ENCODE measurements around the gene NLRP5. TPM values are rescaled to one million over a fixed set of nuclear protein-coding genes. Genes with fewer than 3 reads are reported as not detected.

The NLRP5 gene
- total RNA-seq, 1 donor from 2014 or later, result not detected

GRCh38 chr19:56098731-56099568, 112.4 kb downstream of the NLRP5 start:
- DNase-seq (ENCODE audit: low read depth), result no peak
- peaks cover 1% of the 10 kb centered on the region for H3K36me3 ChIP-seq (ENCODE audit: control insufficient read depth, insufficient read depth, low read length)
- no peaks in the 10 kb centered on the region for H3K27me3 ChIP-seq (ENCODE audit: control insufficient read depth, insufficient read depth, low read length)
- no peak overlapping the region for H3K4me3 ChIP-seq (ENCODE audit: low read depth, low read length)
- TF ChIP-seq CTCF (IDR thresholded peaks at IDR 0.05; ENCODE audit: insufficient read depth, low read length, poor library complexity, severe bottlenecking), result no peak

DNA sequence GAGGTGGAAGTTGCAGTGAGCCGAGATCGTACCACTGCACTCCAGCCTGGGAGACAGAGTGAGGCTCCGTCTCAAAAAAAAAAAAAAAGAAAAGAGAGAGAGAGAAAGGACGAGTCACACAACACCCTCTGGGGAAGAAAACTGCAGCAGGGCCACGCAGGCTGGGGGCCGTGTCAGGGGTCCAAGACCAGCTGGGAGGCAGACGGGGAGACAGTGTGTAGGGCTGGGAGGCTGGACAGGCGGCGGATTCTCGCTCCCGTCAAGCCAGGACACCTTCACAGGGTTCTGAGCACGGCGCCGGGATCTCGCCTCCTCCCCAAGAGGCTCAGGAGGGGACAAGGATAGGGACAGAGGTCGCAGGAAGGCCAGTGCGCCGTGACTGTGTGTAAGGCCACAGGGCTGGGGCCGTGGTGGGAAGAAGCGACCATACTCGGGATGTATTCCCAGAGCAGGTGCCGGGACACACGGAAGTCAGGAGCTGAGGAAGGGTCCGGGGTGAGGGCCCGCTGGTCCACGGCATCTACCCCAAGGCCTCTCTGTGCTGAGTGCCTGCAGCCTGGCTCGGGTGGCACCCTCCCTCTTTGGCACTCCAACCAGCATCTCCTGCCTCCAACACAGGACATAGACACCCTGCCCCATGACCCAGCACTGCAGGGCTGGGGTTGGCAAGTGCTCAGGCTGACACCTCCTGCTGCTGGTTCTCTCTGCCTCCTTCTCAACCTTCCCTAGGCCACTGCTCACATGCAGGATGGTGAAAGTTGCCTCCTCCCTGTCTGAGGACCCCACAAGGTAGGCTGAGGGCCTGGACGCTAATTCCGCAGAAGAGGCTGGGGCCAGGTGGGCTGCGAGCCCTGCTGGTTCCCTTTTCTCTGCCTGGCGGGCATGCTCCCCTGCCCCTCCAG, 113.3 kb downstream of the NLRP5 start:
- DNase-seq (ENCODE audit: low read depth), result no peak
- TF ChIP-seq CTCF (IDR thresholded peaks at IDR 0.05; ENCODE audit: insufficient read depth, low read length, poor library complexity, severe bottlenecking), result no peak
- Histone ChIP-seq H3K36me3 (ENCODE audit: control insufficient read depth, insufficient read depth, low read length) (peaks cover 1% of the 10 kb centered on the region), H3K27me3 (ENCODE audit: control insufficient read depth, insufficient read depth, low read length) (no peaks in the 10 kb centered on the region), H3K4me3 (ENCODE audit: low read depth, low read length) (no peak overlapping the region)

- TF ChIP-seq CTCF (IDR thresholded peaks at IDR 0.05; ENCODE audit: insufficient read depth, low read length, poor library complexity, severe bottlenecking), result no peak
- no peak for DNase-seq (ENCODE audit: low read depth)
- Histone ChIP-seq H3K27me3 (ENCODE audit: control insufficient read depth, insufficient read depth, low read length) (no peaks in the 10 kb centered on the region), H3K36me3 (ENCODE audit: control insufficient read depth, insufficient read depth, low read length) (peaks cover 1% of the 10 kb centered on the region), H3K4me3 (ENCODE audit: low read depth, low read length) (no peak overlapping the region)
Observed at GRCh38 chr19:56101095-56101494, 114.5 kb downstream of the NLRP5 start.

- no peak for DNase-seq (ENCODE audit: low read depth)
- TF ChIP-seq CTCF (IDR thresholded peaks at IDR 0.05; ENCODE audit: insufficient read depth, low read length, poor library complexity, severe bottlenecking), result no peak
- Histone ChIP-seq H3K27me3 (ENCODE audit: control insufficient read depth, insufficient read depth, low read length) (no peaks in the 10 kb centered on the region), H3K4me3 (ENCODE audit: low read depth, low read length) (no peak overlapping the region), H3K36me3 (ENCODE audit: control insufficient read depth, insufficient read depth, low read length) (peaks cover 1% of the 10 kb centered on the region)
Observed at GRCh38 chr19:56101746-56102535, 115.4 kb downstream of the NLRP5 start.

DNA sequence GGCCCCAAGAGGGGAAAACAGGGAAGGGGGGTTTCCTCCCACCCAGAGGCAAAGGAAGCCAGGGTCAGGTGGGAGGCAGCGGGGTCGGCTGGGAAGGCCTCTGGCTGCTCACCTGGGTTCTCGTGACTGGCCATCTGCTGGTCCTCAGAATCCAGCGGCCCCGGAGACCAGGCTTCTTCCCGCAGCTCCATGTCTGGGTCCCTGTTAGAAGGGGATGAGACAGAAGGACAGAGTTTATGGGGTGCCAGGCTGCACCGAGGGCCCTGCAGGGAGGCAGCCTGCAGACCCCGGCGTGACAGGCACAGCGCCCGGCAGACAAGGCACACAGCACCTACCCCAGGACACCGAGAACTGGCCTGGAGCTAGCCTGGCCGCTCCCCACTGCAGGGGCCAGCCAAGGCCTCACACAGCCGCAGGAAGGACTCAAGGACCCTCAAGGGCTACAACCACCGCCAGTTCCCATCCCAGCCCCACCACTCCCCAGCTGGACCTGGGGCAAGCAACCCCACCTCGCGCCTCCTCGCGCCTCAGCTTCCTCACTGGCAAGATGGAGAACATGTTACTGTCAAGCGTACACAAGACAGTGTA, 116.5 kb downstream of the NLRP5 start:
- H3K4me3 ChIP-seq (ENCODE audit: low read depth, low read length), result no peak overlapping the region
- peaks cover 1% of the 10 kb centered on the region for H3K36me3 ChIP-seq (ENCODE audit: control insufficient read depth, insufficient read depth, low read length)
- TF ChIP-seq CTCF (IDR thresholded peaks at IDR 0.05; ENCODE audit: insufficient read depth, low read length, poor library complexity, severe bottlenecking), result no peak
- no peak for DNase-seq (ENCODE audit: low read depth)
- no peaks in the 10 kb centered on the region for H3K27me3 ChIP-seq (ENCODE audit: control insufficient read depth, insufficient read depth, low read length)
